Large intestine (tissue), 3 donors: ENCODE measurements around the gene SLC44A1. TPM values are rescaled to one million over a fixed set of nuclear protein-coding genes. Genes with fewer than 3 reads are reported as not detected.

Source experiments
- DNase-seq, 2 donors: peaks; one replicate each; pipeline versions ENCODE4 v3.0.0 to v3.0.0-alpha.2; 2013
- H3K27ac ChIP-seq: one replicate; pipeline ENCODE4 v1.5.1; 2013; ENCODE audit warnings: low read length
- H3K27me3 ChIP-seq: 2 replicates; pipeline ENCODE4 v1.6.1; 2013; ENCODE audit warnings: low read length; ENCODE audit not compliant: control insufficient read depth, insufficient read depth
- H3K36me3 ChIP-seq: 2 replicates; pipeline ENCODE4 v1.6.1; 2013; ENCODE audit warnings: low read length; ENCODE audit not compliant: control insufficient read depth, insufficient read depth
- H3K4me1 ChIP-seq: one replicate; pipeline ENCODE4 v1.6.1; 2013; ENCODE audit warnings: low read length; ENCODE audit not compliant: control insufficient read depth, insufficient read depth
- H3K4me3 ChIP-seq: one replicate; pipeline ENCODE4 v1.5.1; 2013; ENCODE audit warnings: low read length
- H3K9me3 ChIP-seq: one replicate; pipeline ENCODE4 v1.6.1; 2013; ENCODE audit warnings: mild to moderate bottlenecking, low read depth, low read length, moderate library complexity; ENCODE audit not compliant: control insufficient read depth
- WGBS: methylation state at CpG from one replicate; pipeline ENCODE4 v1.1.5; 2013; ENCODE audit warnings: low lambda C conversion rate; ENCODE audit not compliant: insufficient coverage; 5-methylcytosine and 5-hydroxymethylcytosine counted together
- polyA plus RNA-seq: library from polyadenylated mRNA; unstranded; fragments of 120-200 nt; gene quantifications from one replicate; pipeline ENCODE4 v1.2.1, GENCODE V29; 2013

The SLC44A1 gene
- polyA plus RNA-seq, 1 donor: 49.8 TPM

DNA sequence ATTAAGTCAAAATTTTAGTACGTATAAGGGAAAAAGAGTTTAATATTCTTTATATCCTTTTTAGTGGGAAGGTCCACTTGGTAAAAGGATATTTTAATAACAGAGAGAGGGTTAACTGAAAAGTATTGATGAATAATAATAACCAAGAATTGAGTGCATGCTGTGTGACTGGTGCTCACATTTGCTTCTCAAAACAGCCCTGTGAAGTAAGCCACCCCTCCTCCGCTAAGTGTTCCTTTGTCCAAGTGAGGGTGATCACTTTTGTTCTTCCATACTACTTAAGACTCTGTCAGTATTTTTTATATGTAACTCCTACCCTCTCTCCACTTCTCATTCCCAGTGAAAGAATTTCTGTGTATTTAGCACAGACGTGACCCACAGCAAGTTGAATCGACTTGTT lies 51.5 kb downstream of the SLC44A1 start:
- peaks cover 20% of the 10 kb centered on the region for H3K4me1 ChIP-seq
- no peak overlapping the region for H3K4me3 ChIP-seq
- H3K9me3 ChIP-seq: no peaks in the 10 kb centered on the region
- no peak overlapping the region for H3K27ac ChIP-seq
- H3K36me3 ChIP-seq: peaks cover 17% of the 10 kb centered on the region
- WGBS: 100% methylated on average over 2 of the region's 4 CpGs
- DNase-seq: no peak
- no peaks in the 10 kb centered on the region for H3K27me3 ChIP-seq

DNA sequence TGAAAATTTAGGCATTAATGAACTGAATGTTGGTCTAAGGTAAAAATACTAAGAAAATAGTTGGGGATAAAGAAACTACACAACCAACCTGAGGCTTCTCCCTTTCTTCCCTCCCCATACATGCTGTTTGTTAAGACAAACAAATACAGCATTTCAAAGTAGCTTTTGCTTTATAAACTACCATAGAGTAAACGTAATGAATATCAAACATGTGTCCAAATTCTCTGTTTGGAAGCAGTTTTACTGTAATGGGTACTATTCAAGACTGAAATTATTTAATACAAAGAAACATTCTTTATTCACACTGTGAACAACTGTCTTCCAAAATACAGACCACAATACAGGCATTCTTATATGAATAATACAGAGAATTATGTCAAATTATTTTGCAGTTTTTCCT lies 52.0 kb downstream of the SLC44A1 start:
- no CpG with 5 or more reads among the region's 1 CpG for WGBS
- Histone ChIP-seq H3K9me3 (no peaks in the 10 kb centered on the region), H3K36me3 (peaks cover 18% of the 10 kb centered on the region), H3K27me3 (no peaks in the 10 kb centered on the region), H3K4me1 (peaks cover 16% of the 10 kb centered on the region), H3K27ac (no peak overlapping the region), H3K4me3 (no peak overlapping the region)
- DNase-seq: no peak

DNA sequence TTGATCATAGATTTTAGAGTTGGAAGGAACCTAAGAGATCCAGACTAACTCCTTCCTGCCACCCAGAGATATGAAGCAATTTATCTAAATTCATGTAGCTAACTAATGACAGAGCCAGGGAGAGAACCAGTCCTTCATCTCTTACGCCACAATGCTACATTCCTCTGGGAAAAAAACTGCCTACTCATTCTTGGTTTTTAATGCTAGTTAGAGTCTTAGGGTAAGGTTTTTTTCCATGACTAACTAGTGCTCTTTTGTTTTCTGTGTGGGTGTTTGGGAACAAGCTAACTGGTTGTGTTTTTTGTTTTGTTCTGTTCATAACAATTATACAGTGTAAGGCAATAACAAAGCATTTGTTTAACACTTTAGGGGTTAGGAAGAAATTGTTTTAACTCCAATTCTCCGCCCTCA lies 52.4 kb downstream of the SLC44A1 start:
- Histone ChIP-seq H3K4me1 (peaks cover 14% of the 10 kb centered on the region), H3K27ac (peak overlapping the region; percentile 47)

DNA sequence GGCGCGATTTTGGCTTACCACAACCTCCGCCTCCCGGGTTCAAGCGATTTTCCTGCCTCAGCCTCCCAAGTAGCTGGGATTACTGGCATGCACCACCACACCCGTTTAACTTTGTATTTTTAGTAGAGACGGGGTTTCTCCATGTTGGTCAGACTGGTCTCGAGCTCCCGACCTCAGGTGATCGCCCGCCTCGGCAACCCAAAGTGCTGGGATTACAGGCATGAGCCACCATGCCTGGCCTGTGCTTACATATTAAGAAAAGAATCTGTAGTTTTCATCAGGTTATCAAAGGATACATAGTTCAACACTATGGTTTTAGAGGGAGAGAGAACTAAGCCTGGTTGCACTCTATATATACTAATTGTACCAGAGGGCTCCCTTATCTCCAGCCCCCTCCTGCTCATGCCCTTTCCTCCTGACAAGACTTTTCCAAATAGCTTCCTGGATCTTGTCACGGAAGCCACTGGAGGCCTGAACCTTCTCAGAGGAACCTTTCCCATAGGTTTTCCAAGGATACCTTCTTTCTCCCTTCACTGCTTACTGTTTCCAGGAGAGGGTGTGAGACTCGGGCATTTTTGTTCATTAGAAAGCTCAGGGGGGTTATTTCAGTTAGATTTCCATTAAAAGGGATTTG lies 53.1 kb downstream of the SLC44A1 start:
- WGBS: 80% methylated on average over 2 of the region's 14 CpGs
- Histone ChIP-seq H3K4me1 (peaks cover 14% of the 10 kb centered on the region), H3K27ac (peak overlapping the region; percentile 47)

More for the DNA sequence above, 52.4 kb downstream of the SLC44A1 start:
- Histone ChIP-seq H3K36me3 (peaks cover 18% of the 10 kb centered on the region), H3K9me3 (no peaks in the 10 kb centered on the region), H3K27me3 (no peaks in the 10 kb centered on the region), H3K4me3 (no peak overlapping the region)
- WGBS: 40% methylated on average over 1 of the region's 2 CpGs
- DNase-seq: peak; percentile 24 to 67

DNA sequence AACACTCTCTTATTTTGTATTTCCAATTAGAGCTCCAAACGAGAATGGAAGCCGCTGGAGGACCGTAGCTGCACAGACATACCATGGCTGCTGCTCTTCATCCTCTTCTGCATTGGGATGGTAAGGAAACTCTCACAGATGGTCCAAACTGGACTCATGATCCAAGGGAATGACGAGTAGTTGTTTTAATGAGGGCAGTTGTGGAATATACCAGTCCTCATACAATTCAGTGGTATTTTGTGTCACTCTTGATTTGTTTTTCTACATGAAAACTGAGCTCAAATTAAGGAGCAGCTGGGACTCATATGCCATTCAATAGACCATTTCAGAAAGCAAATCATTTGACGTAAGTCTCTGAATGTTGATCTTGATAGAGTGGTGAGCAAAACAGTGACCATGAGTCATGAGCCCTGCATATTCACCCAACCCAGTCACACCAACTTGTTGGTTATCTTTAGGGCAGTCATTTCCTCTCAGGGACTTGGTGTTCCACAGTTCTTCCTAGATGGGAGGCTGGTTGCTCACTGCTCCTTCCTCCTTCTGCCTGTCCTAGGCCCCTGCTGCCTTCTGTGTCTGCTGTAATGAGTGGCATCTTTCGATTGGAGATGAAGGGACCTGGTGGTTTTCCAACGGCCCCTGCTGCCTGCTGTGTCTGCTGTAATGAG lies 54.9 kb downstream of the SLC44A1 start:
- Histone ChIP-seq H3K27ac (peak overlapping the region; percentile 82), H3K27me3 (no peaks in the 10 kb centered on the region), H3K4me3 (no peak overlapping the region), H3K9me3 (no peaks in the 10 kb centered on the region), H3K4me1 (peaks cover 14% of the 10 kb centered on the region), H3K36me3 (peaks cover 22% of the 10 kb centered on the region)
- DNase-seq: peak; percentile 58 to 79
- no CpG with 5 or more reads among the region's 7 CpGs for WGBS

More for the DNA sequence above, 53.1 kb downstream of the SLC44A1 start:
- no peaks in the 10 kb centered on the region for H3K27me3 ChIP-seq
- DNase-seq: no peak
- H3K36me3 ChIP-seq: peaks cover 18% of the 10 kb centered on the region
- H3K4me3 ChIP-seq: no peak overlapping the region
- H3K9me3 ChIP-seq: no peaks in the 10 kb centered on the region

DNA sequence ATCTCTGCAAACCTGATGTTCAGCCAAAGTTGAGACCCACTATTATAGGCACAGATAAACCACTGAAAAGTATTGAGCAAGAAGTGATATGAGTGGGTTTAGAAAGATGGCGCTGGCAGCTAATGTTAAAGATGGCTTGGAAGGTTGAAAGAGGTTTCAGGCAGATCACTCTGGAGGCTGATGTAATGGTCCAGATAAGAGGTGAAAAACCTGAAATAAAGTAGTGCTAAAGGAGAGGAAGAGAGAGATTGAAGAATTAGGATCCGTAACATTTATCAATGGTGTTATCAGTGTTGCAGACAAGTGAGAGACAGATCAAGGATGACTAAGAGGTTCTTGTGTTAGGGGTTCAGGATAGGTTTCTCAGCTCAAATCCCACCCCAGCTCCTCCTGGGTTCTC lies 58.3 kb downstream of the SLC44A1 start:
- H3K4me1 ChIP-seq: peaks cover 14% of the 10 kb centered on the region
- WGBS: 100% methylated on average over 1 of the region's 2 CpGs

DNA sequence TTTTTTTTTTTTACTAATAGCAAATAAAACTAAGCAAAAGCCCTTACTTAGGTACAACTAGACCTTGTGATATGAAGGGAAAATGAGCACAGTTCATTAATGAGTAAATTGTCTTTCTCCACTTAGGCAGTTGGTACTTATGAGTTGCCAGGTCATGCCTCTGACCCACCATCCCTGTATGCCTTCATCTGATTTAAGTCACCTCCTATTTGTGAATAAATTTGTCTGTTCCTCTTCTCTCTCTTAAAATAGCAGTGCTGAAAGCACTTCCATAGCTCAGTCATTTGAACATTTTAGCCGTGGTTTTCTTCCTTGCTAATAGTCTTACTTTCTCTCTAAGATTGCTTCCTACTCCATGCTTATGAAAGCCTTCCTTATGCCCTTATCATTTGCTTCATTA lies 61.4 kb downstream of the SLC44A1 start:
- Histone ChIP-seq H3K36me3 (peaks cover 7% of the 10 kb centered on the region), H3K9me3 (no peaks in the 10 kb centered on the region), H3K27me3 (no peaks in the 10 kb centered on the region), H3K4me1 (peaks cover 12% of the 10 kb centered on the region), H3K27ac (no peak overlapping the region), H3K4me3 (no peak overlapping the region)
- DNase-seq: no peak
- WGBS: 67% methylated on average over 1 of the region's 1 CpG

More for the DNA sequence above, 58.3 kb downstream of the SLC44A1 start:
- no peaks in the 10 kb centered on the region for H3K9me3 ChIP-seq
- H3K36me3 ChIP-seq: peaks cover 22% of the 10 kb centered on the region
- H3K27ac ChIP-seq: no peak overlapping the region
- no peak for DNase-seq
- no peak overlapping the region for H3K4me3 ChIP-seq
- H3K27me3 ChIP-seq: no peaks in the 10 kb centered on the region

DNA sequence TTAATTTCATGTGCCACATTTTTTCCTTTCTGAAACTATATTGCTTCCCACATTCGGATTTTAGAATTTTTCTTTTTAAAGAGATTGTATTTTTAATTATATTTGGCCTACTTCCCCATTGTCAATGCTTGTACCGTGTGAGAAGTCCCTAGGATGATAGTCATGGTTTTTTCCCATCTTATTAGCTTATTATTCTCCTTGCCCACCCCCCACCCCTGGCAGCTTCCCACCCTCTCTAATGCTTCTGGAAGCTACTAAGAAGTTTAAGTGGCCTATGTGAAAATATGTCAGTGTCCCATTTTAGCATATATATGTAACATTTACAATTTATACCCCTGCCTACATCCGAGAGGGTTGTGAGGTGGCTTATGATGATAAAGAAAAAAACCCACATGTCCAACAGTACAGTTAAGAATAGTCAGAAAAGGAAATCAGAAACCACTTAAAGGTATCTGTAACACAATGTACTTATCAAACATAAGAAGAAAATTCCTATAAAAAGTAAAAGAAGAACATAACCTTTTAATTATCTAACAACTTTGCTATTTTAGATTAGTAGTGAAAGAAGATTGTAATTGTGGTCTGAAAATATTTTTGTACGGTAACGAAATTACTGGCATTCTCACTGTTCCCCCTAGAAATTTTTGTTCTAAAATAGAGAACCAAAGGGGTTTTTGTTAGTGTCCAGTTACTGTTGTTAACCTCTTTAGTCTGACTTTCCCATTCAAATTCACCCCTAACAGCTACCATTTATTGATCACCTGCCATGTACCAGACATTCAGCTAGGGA lies 62.1 kb downstream of the SLC44A1 start:
- H3K27ac ChIP-seq: no peak overlapping the region
- H3K27me3 ChIP-seq: no peaks in the 10 kb centered on the region
- no peak overlapping the region for H3K4me3 ChIP-seq
- H3K9me3 ChIP-seq: no peaks in the 10 kb centered on the region
- DNase-seq: no peak
- H3K4me1 ChIP-seq: peaks cover 12% of the 10 kb centered on the region
- 97% methylated on average over 5 of the region's 5 CpGs for WGBS
- peaks cover 5% of the 10 kb centered on the region for H3K36me3 ChIP-seq

DNA sequence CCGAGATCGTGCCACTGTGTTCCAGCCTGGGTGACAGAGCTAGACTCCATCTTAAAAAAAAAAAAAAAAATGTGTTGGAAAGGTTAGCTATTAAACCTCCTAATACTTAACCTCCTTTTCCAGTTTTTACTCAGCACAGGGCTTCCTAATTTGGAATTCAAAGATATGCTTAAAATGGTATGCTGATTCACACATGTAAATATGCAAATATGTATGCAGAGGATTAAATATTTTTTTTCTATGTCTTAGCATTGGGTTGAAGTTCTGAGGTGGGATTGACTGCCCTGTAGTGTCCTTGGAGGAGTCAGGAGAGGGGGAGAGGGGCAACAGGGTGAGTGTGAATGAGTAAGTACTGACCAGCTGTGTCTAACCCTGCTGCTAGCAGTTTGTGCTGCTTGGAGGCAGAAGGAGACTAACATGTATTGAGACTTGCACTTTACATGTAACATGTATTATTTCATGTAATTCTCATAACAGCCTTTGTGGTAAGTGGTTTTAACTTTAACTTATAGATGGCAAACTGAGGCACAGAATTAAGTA lies 63.2 kb downstream of the SLC44A1 start:
- no CpG with 5 or more reads among the region's 2 CpGs for WGBS
- H3K27ac ChIP-seq: no peak overlapping the region

More for the DNA sequence above, 63.2 kb downstream of the SLC44A1 start:
- Histone ChIP-seq H3K36me3 (peaks cover 5% of the 10 kb centered on the region), H3K9me3 (no peaks in the 10 kb centered on the region), H3K4me1 (peaks cover 16% of the 10 kb centered on the region), H3K27me3 (no peaks in the 10 kb centered on the region), H3K4me3 (no peak overlapping the region)
- no peak for DNase-seq
